Fibroblast of lung (primary cell): Measurements from ENCODE around the gene SURF1.

ENCODE experiments used
- CTCF ChIP-seq, 2 donors: IDR thresholded peaks in 1 of 2; conservative IDR thresholded peaks in 1 of 2; 1 replicate in 1 of 2; 2 replicates in 1 of 2; pipeline ENCODE4 v1.5.1; 2011 to 2012; ENCODE audit warnings: low read length in 2 of 2, control low read depth in 1 of 2, inconsistent platforms in 1 of 2, low read depth in 1 of 2, mild to moderate bottlenecking in 1 of 2
- EZH2 ChIP-seq: IDR thresholded peaks from 2 replicates; pipeline ENCODE4 v1.5.1; 2012; ENCODE audit warnings: low read length, control low read depth, mild to moderate bottlenecking; ENCODE audit errors: missing control alignments

GRCh38 chr9:133353548-133353947, 2.7 kb downstream of the SURF1 start:
- TF ChIP-seq CTCF (conservative IDR thresholded peaks at IDR 0.05 in 1 of 2, IDR thresholded peaks at IDR 0.05 in 1 of 2; ENCODE audit: low read depth in 1 of 2, low read length in 2 of 2) (no peak), EZH2 (no peak)
